ENCODE results near the gene BACH2. TPM values are rescaled to one million over a fixed set of nuclear protein-coding genes. Genes with fewer than 3 reads are reported as not detected.

The BACH2 gene
- total RNA-seq, 1 donor: 3.6 TPM

GRCh38 chr6:90186026-90186425 is 110.6 kb downstream of the BACH2 start:
- no peaks in the 10 kb centered on the region for H3K36me3 ChIP-seq (ENCODE audit: insufficient read depth, low read length)
- H3K4me2 ChIP-seq (ENCODE audit: insufficient read depth, low read length): no peak overlapping the region
- no peak overlapping the region for H3K27ac ChIP-seq (ENCODE audit: low read depth, low read length)
- H2AFZ ChIP-seq (ENCODE audit: low read length): no peak overlapping the region
- H3K4me3 ChIP-seq (ENCODE audit: insufficient read depth, low read length): no peak overlapping the region
- no peaks in the 10 kb centered on the region for H4K20me1 ChIP-seq (ENCODE audit: insufficient read depth, low read length)
- TF ChIP-seq CTCF (IDR thresholded peaks at IDR 0.05; ENCODE audit: extremely low read depth, low read depth, low read length): no peak
- DNase-seq (ENCODE audit: insufficient read length, low spot score, missing footprints): no peak
- H3K9me3 ChIP-seq (ENCODE audit: low read depth, low read length): no peaks in the 10 kb centered on the region
- no peaks in the 10 kb centered on the region for H3K27me3 ChIP-seq (ENCODE audit: insufficient read depth, low read length)
- no peaks in the 10 kb centered on the region for H3K79me2 ChIP-seq (ENCODE audit: insufficient read depth, low read length)
- H3K4me1 ChIP-seq (ENCODE audit: insufficient read depth, low read length): no peaks in the 10 kb centered on the region

- Histone ChIP-seq H3K27me3 (ENCODE audit: insufficient read depth, low read length) (no peaks in the 10 kb centered on the region), H2AFZ (ENCODE audit: low read length) (no peak overlapping the region), H3K9me3 (ENCODE audit: low read depth, low read length) (no peaks in the 10 kb centered on the region), H3K4me1 (ENCODE audit: insufficient read depth, low read length) (no peaks in the 10 kb centered on the region), H3K4me3 (ENCODE audit: insufficient read depth, low read length) (no peak overlapping the region), H4K20me1 (ENCODE audit: insufficient read depth, low read length) (no peaks in the 10 kb centered on the region), H3K27ac (ENCODE audit: low read depth, low read length) (no peak overlapping the region), H3K36me3 (ENCODE audit: insufficient read depth, low read length) (no peaks in the 10 kb centered on the region), H3K79me2 (ENCODE audit: insufficient read depth, low read length) (no peaks in the 10 kb centered on the region), H3K4me2 (ENCODE audit: insufficient read depth, low read length) (no peak overlapping the region)
- TF ChIP-seq CTCF (IDR thresholded peaks at IDR 0.05; ENCODE audit: extremely low read depth, low read depth, low read length): no peak
- DNase-seq (ENCODE audit: insufficient read length, low spot score, missing footprints): no peak
These were observed 112.0 kb downstream of the BACH2 start for GRCh38 chr6:90184334-90185298.

- H4K20me1 ChIP-seq (ENCODE audit: insufficient read depth, low read length): no peaks in the 10 kb centered on the region
- no peak for TF ChIP-seq CTCF (IDR thresholded peaks at IDR 0.05; ENCODE audit: extremely low read depth, low read depth, low read length)
- no peaks in the 10 kb centered on the region for H3K36me3 ChIP-seq (ENCODE audit: insufficient read depth, low read length)
- no peak for DNase-seq (ENCODE audit: insufficient read length, low spot score, missing footprints)
- no peak overlapping the region for H3K4me2 ChIP-seq (ENCODE audit: insufficient read depth, low read length)
- H3K4me3 ChIP-seq (ENCODE audit: insufficient read depth, low read length): no peak overlapping the region
- no peaks in the 10 kb centered on the region for H3K79me2 ChIP-seq (ENCODE audit: insufficient read depth, low read length)
- no peaks in the 10 kb centered on the region for H3K9me3 ChIP-seq (ENCODE audit: low read depth, low read length)
- no peaks in the 10 kb centered on the region for H3K4me1 ChIP-seq (ENCODE audit: insufficient read depth, low read length)
- H3K27ac ChIP-seq (ENCODE audit: low read depth, low read length): no peak overlapping the region
- H3K27me3 ChIP-seq (ENCODE audit: insufficient read depth, low read length): no peaks in the 10 kb centered on the region
- H2AFZ ChIP-seq (ENCODE audit: low read length): no peak overlapping the region
These were observed 112.9 kb downstream of the BACH2 start for GRCh38 chr6:90183587-90184333.

DNA sequence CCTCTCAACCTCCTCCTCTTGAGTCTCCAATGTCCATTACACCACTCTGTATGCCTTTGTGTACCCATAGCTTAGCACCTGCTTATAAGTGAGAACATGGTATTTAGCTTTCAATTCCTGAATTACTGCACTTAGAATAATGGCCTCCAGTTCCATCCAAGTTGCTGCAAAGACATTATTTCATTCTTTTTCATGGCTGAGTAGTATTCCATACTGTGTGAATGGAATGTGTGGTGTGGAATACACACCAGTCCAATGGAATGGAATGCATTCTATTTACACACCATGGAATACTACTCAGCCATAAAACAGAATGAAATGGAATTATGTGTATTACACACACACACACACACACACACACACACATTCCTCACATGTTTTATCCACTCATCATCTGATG is 116.1 kb downstream of the BACH2 start:
- H3K9me3 ChIP-seq (ENCODE audit: low read depth, low read length): no peaks in the 10 kb centered on the region
- no peaks in the 10 kb centered on the region for H3K36me3 ChIP-seq (ENCODE audit: insufficient read depth, low read length)
- H2AFZ ChIP-seq (ENCODE audit: low read length): no peak overlapping the region
- H4K20me1 ChIP-seq (ENCODE audit: insufficient read depth, low read length): no peaks in the 10 kb centered on the region
- peaks cover 10% of the 10 kb centered on the region for H3K27me3 ChIP-seq (ENCODE audit: insufficient read depth, low read length)
- DNase-seq (ENCODE audit: insufficient read length, low spot score, missing footprints): no peak
- H3K4me3 ChIP-seq (ENCODE audit: insufficient read depth, low read length): no peak overlapping the region
- H3K4me1 ChIP-seq (ENCODE audit: insufficient read depth, low read length): no peaks in the 10 kb centered on the region
- H3K4me2 ChIP-seq (ENCODE audit: insufficient read depth, low read length): no peak overlapping the region
- no peak for TF ChIP-seq CTCF (IDR thresholded peaks at IDR 0.05; ENCODE audit: extremely low read depth, low read depth, low read length)
- no peak overlapping the region for H3K27ac ChIP-seq (ENCODE audit: low read depth, low read length)
- H3K79me2 ChIP-seq (ENCODE audit: insufficient read depth, low read length): no peaks in the 10 kb centered on the region
